ENCODE results near the gene HLCS.

The HLCS gene

DNA sequence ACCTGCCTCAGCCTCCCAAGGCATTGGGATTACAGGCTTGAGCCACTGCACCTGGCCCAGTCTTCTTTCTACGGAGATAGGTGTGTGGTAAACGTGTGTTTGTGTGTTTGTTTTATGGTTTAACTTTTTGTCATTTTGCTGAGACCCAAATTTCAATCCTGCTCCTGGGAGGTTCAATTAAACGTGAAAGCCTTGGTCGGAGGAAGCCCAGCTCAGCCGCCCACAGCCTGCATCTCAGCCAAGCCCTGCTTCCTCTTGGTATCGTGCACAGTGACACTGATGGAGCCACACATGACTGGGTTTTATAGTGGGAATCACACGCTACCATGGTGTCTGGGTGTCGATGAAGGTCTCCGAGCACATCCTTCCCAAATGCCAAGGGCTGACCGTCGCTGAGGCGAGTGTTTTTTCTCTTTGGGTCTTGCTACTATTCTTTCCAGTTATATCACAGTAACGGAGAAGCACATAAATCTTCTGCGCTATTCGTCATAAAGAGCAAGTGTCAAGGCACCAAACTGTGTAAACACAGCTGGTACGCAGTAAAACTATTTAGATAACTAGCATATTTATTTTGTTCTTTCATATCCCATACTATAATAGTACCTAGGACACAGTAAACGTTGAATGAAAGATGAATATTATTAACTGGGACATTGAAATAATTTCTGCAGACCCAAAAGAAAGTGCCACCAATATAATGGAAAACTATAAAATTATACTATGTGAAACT, 39.3 kb downstream of the HLCS start:
- no peak overlapping the region for H3K9ac ChIP-seq (ENCODE audit: low read depth, low read length, poor library complexity, severe bottlenecking)
- no peak overlapping the region for H2AFZ ChIP-seq (ENCODE audit: low read length)
- H3K27me3 ChIP-seq (ENCODE audit: insufficient read depth, low read length, poor library complexity, severe bottlenecking), result no peaks in the 10 kb centered on the region
- H3K9me3 ChIP-seq (ENCODE audit: insufficient read depth, low read depth, low read length), result no peaks in the 10 kb centered on the region
- peaks cover 4% of the 10 kb centered on the region for H3K36me3 ChIP-seq (ENCODE audit: insufficient read depth, low read length)
- no peaks in the 10 kb centered on the region for H3K9me2 ChIP-seq (replicated peaks; ENCODE audit: low read depth, low read length)
- no peaks in the 10 kb centered on the region for H3F3A ChIP-seq (ENCODE audit: low read depth)
- TF ChIP-seq CTCF (conservative IDR thresholded peaks at IDR 0.05; ENCODE audit: low read length) (no peak), EZH2phosphoT487 (IDR thresholded peaks at IDR 0.05; ENCODE audit: borderline replicate concordance) (no peak)
- no peaks in the 10 kb centered on the region for H3K4me1 ChIP-seq (ENCODE audit: insufficient read depth, low read length, poor library complexity, severe bottlenecking)
- H3K4me3 ChIP-seq (ENCODE audit: low read length, poor library complexity, severe bottlenecking), result no peak overlapping the region
- H3K79me2 ChIP-seq (ENCODE audit: insufficient read depth, low read length), result no peaks in the 10 kb centered on the region
- H3K4me2 ChIP-seq (ENCODE audit: low read depth, low read length, poor library complexity, severe bottlenecking), result no peak overlapping the region
- no peaks in the 10 kb centered on the region for H4K20me1 ChIP-seq (ENCODE audit: insufficient read depth, low read length, poor library complexity, severe bottlenecking)

- H3K4me1 ChIP-seq (ENCODE audit: insufficient read depth, low read length, poor library complexity, severe bottlenecking), result no peaks in the 10 kb centered on the region
- H3K36me3 ChIP-seq (ENCODE audit: insufficient read depth, low read length), result peaks cover 4% of the 10 kb centered on the region
- no peaks in the 10 kb centered on the region for H3K79me2 ChIP-seq (ENCODE audit: insufficient read depth, low read length)
- H3K27me3 ChIP-seq (ENCODE audit: insufficient read depth, low read length, poor library complexity, severe bottlenecking), result no peaks in the 10 kb centered on the region
- H3K9me2 ChIP-seq (replicated peaks; ENCODE audit: low read depth, low read length), result no peaks in the 10 kb centered on the region
- H3K9me3 ChIP-seq (ENCODE audit: insufficient read depth, low read depth, low read length), result no peaks in the 10 kb centered on the region
- H3F3A ChIP-seq (ENCODE audit: low read depth), result no peaks in the 10 kb centered on the region
- no peak overlapping the region for H3K9ac ChIP-seq (ENCODE audit: low read depth, low read length, poor library complexity, severe bottlenecking)
- no peak overlapping the region for H2AFZ ChIP-seq (ENCODE audit: low read length)
- no peak overlapping the region for H3K4me3 ChIP-seq (ENCODE audit: low read length, poor library complexity, severe bottlenecking)
- no peak for TF ChIP-seq EZH2phosphoT487 (IDR thresholded peaks at IDR 0.05; ENCODE audit: borderline replicate concordance)
- TF ChIP-seq CTCF (conservative IDR thresholded peaks at IDR 0.05; ENCODE audit: low read length), result no peak
- H4K20me1 ChIP-seq (ENCODE audit: insufficient read depth, low read length, poor library complexity, severe bottlenecking), result no peaks in the 10 kb centered on the region
- no peak overlapping the region for H3K4me2 ChIP-seq (ENCODE audit: low read depth, low read length, poor library complexity, severe bottlenecking)
Measured at GRCh38 chr21:36923270-36923669, 43.2 kb downstream of the HLCS start.

GRCh38 chr21:36922861-36923260, 43.6 kb downstream of the HLCS start:
- Histone ChIP-seq H3K27me3 (ENCODE audit: insufficient read depth, low read length, poor library complexity, severe bottlenecking) (no peaks in the 10 kb centered on the region), H3K4me2 (ENCODE audit: low read depth, low read length, poor library complexity, severe bottlenecking) (no peak overlapping the region), H2AFZ (ENCODE audit: low read length) (no peak overlapping the region), H3K9ac (ENCODE audit: low read depth, low read length, poor library complexity, severe bottlenecking) (no peak overlapping the region), H3K79me2 (ENCODE audit: insufficient read depth, low read length) (no peaks in the 10 kb centered on the region), H3K9me3 (ENCODE audit: insufficient read depth, low read depth, low read length) (no peaks in the 10 kb centered on the region), H3K4me3 (ENCODE audit: low read length, poor library complexity, severe bottlenecking) (no peak overlapping the region), H3K36me3 (ENCODE audit: insufficient read depth, low read length) (peaks cover 4% of the 10 kb centered on the region), H4K20me1 (ENCODE audit: insufficient read depth, low read length, poor library complexity, severe bottlenecking) (no peaks in the 10 kb centered on the region), H3K9me2 (replicated peaks; ENCODE audit: low read depth, low read length) (no peaks in the 10 kb centered on the region), H3F3A (ENCODE audit: low read depth) (no peaks in the 10 kb centered on the region), H3K4me1 (ENCODE audit: insufficient read depth, low read length, poor library complexity, severe bottlenecking) (no peaks in the 10 kb centered on the region)
- TF ChIP-seq CTCF (conservative IDR thresholded peaks at IDR 0.05; ENCODE audit: low read length), result no peak
- TF ChIP-seq EZH2phosphoT487 (IDR thresholded peaks at IDR 0.05; ENCODE audit: borderline replicate concordance), result no peak

All from Loucy (cell line).